Measurements from ENCODE around the gene FXR1.
"Not testable (repeated sequence)": the region's sequence is repeated elsewhere in the genome, so short reads cannot be mapped to it uniquely, and the experiment has no call there.

Gene FXR1

GRCh38 chr3:180912304-180913296 lies at the start of gene FXR1:
FXR1 (plus strand) TSS chr3:180912670; CDS start chr3:180912686, 16 bp downstream.
- Histone ChIP-seq H3K27ac (ENCODE audit: low read depth, low read length) (peak within 1 kb of the TSS; percentile 84), H3K27me3 (ENCODE audit: control insufficient read depth, low read length) (no peaks in the 10 kb centered on the region), H3K4me3 (ENCODE audit: low read length) (peak within 1 kb of the TSS; percentile 92), H4K20me1 (ENCODE audit: control insufficient read depth, insufficient read depth, low read depth, low read length) (peaks cover 48% of the 10 kb centered on the region), H3K9me2 (replicated peaks; ENCODE audit: control insufficient read depth, low read length) (no peaks in the 10 kb centered on the region), H3K9me3 (ENCODE audit: control insufficient read depth, insufficient read depth, low read length) (no peaks in the 10 kb centered on the region), H3F3A (ENCODE audit: control insufficient read depth, insufficient read depth) (0 out of 2 replicates have a peak, but pooled peaks cover 7% of the 10 kb centered on the region), H3K4me2 (ENCODE audit: low read length) (peak within 1 kb of the TSS; percentile 95), H3K36me3 (ENCODE audit: control insufficient read depth, low read length) (peaks cover 50% of the 10 kb centered on the region), H3K79me2 (ENCODE audit: control insufficient read depth, low read length) (peaks cover 60% of the 10 kb centered on the region), H3K4me1 (ENCODE audit: control insufficient read depth, low read length) (peaks cover 35% of the 10 kb centered on the region)
- TF ChIP-seq CTCF (IDR thresholded peaks at IDR 0.05; ENCODE audit: low read depth, low read length, poor library complexity, severe bottlenecking) (peak; percentile 61), EZH2phosphoT487 (IDR thresholded peaks at IDR 0.05; ENCODE audit: borderline replicate concordance, low read length) (no peak)

DNA sequence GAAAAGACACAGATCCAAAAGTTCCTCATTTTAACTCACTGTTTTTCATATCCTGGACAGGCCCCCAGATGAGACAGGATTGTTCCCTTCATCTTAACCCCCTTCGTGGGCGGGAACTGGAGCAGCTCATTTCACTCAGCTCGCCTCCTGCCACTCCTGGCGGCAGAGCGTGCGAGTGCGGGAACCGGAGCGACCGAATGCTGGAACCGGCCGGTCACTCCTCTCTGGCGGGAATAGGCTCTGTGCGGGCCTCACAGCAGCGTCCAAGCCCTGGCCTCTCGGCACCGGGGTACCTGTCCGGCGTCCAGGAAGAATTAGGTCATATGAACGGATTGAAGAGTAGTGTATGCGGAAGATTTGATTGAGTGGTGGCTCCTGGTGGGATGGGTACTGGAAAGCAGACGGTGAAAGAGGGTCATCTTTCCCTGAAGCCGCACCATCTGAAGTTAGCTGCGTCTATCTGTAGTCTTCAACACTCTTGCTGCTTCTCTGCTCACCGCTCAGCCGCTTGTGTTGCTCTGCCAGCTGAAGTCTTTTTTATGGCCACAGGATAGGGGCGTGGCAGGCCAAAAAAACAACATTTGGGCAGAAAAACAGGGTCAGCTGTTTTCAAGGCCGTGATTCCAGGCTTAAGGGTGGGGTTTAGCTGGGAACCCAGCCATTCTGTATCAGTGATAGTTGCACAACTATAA lies 42.3 kb upstream of the FXR1 start:
- Histone ChIP-seq H3K79me2 (ENCODE audit: control insufficient read depth, low read length) (no peaks in the 10 kb centered on the region), H3K9me3 (ENCODE audit: control insufficient read depth, insufficient read depth, low read length) (no peaks in the 10 kb centered on the region), H3K27me3 (ENCODE audit: control insufficient read depth, low read length) (no peaks in the 10 kb centered on the region; the same call in 1 of the 2 replicates), H3K36me3 (ENCODE audit: control insufficient read depth, low read length) (no peaks in the 10 kb centered on the region), H3K4me3 (ENCODE audit: low read length) (no peak overlapping the region), H3K4me1 (ENCODE audit: control insufficient read depth, low read length) (no peaks in the 10 kb centered on the region), H3K4me2 (ENCODE audit: low read length) (no peak overlapping the region), H3F3A (ENCODE audit: control insufficient read depth, insufficient read depth) (no peaks in the 10 kb centered on the region), H3K27ac (ENCODE audit: low read depth, low read length) (no peak overlapping the region), H3K9me2 (replicated peaks; ENCODE audit: control insufficient read depth, low read length) (no peaks in the 10 kb centered on the region), H4K20me1 (ENCODE audit: control insufficient read depth, insufficient read depth, low read depth, low read length) (no peaks in the 10 kb centered on the region)
- TF ChIP-seq CTCF (IDR thresholded peaks at IDR 0.05; ENCODE audit: low read depth, low read length, poor library complexity, severe bottlenecking) (no peak), EZH2phosphoT487 (IDR thresholded peaks at IDR 0.05; ENCODE audit: borderline replicate concordance, low read length) (no peak)

- no peaks in the 10 kb centered on the region for H3K4me1 ChIP-seq (ENCODE audit: control insufficient read depth, low read length)
- no peaks in the 10 kb centered on the region for H3F3A ChIP-seq (ENCODE audit: control insufficient read depth, insufficient read depth)
- no peaks in the 10 kb centered on the region for H3K79me2 ChIP-seq (ENCODE audit: control insufficient read depth, low read length)
- no peaks in the 10 kb centered on the region; the same call in 1 of the 2 replicates for H3K27me3 ChIP-seq (ENCODE audit: control insufficient read depth, low read length)
- H3K36me3 ChIP-seq (ENCODE audit: control insufficient read depth, low read length), result no peaks in the 10 kb centered on the region
- no peak overlapping the region for H3K4me3 ChIP-seq (ENCODE audit: low read length)
- H4K20me1 ChIP-seq (ENCODE audit: control insufficient read depth, insufficient read depth, low read depth, low read length), result no peaks in the 10 kb centered on the region
- TF ChIP-seq EZH2phosphoT487 (IDR thresholded peaks at IDR 0.05; ENCODE audit: borderline replicate concordance, low read length), result no peak
- no peak for TF ChIP-seq CTCF (IDR thresholded peaks at IDR 0.05; ENCODE audit: low read depth, low read length, poor library complexity, severe bottlenecking)
- no peaks in the 10 kb centered on the region for H3K9me3 ChIP-seq (ENCODE audit: control insufficient read depth, insufficient read depth, low read length)
- no peak overlapping the region for H3K4me2 ChIP-seq (ENCODE audit: low read length)
- H3K9me2 ChIP-seq (replicated peaks; ENCODE audit: control insufficient read depth, low read length), result no peaks in the 10 kb centered on the region
- H3K27ac ChIP-seq (ENCODE audit: low read depth, low read length), result no peak overlapping the region
These were observed 40.6 kb upstream of the FXR1 start for GRCh38 chr3:180871901-180872300.

- H3K9me3 ChIP-seq (ENCODE audit: control insufficient read depth, insufficient read depth, low read length); H3K4me3 ChIP-seq (ENCODE audit: low read length); H3K27me3 ChIP-seq (ENCODE audit: control insufficient read depth, low read length); H4K20me1 ChIP-seq (ENCODE audit: control insufficient read depth, insufficient read depth, low read depth, low read length); H3K4me2 ChIP-seq (ENCODE audit: low read length); H3F3A ChIP-seq (ENCODE audit: control insufficient read depth, insufficient read depth); H3K79me2 ChIP-seq (ENCODE audit: control insufficient read depth, low read length); H3K4me1 ChIP-seq (ENCODE audit: control insufficient read depth, low read length); H3K36me3 ChIP-seq (ENCODE audit: control insufficient read depth, low read length); H3K9me2 ChIP-seq (replicated peaks; ENCODE audit: control insufficient read depth, low read length); H3K27ac ChIP-seq (ENCODE audit: low read depth, low read length): not testable (repeated sequence)
These were observed 40.0 kb upstream of the FXR1 start for GRCh38 chr3:180872430-180872829.

All from DOHH2 (cell line).